ENCODE results near the gene ZNF337.

DNA sequence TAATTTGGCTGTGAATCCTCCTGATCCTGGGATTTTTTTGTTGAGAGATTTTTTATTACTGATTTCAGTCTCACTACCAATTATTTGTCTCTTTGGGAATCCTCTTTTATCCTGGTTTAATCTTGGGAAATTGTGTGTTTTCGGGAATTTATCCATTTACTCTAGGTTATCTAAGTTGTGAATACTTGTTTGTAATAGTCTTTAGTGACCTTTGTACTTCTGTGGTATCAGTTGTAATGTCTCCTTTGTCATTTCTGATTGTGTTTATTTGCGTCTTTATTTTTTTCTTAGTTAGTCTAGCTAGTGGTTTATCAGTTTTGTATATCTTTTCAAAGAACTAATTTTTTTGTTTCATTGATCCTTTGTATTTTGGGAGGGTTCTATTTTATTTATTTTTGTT is 27.3 kb upstream of the ZNF337 start:
- TF ChIP-seq, protein P1, sequence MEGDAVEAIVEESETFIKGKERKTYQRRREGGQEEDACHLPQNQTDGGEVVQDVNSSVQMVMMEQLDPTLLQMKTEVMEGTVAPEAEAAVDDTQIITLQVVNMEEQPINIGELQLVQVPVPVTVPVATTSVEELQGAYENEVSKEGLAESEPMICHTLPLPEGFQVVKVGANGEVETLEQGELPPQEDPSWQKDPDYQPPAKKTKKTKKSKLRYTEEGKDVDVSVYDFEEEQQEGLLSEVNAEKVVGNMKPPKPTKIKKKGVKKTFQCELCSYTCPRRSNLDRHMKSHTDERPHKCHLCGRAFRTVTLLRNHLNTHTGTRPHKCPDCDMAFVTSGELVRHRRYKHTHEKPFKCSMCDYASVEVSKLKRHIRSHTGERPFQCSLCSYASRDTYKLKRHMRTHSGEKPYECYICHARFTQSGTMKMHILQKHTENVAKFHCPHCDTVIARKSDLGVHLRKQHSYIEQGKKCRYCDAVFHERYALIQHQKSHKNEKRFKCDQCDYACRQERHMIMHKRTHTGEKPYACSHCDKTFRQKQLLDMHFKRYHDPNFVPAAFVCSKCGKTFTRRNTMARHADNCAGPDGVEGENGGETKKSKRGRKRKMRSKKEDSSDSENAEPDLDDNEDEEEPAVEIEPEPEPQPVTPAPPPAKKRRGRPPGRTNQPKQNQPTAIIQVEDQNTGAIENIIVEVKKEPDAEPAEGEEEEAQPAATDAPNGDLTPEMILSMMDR (conservative IDR thresholded peaks at IDR 0.05 in 1 of 2, IDR thresholded peaks at IDR 0.05 in 1 of 2; ENCODE audit: extremely low read depth in 1 of 2, insufficient read depth in 1 of 2, low read depth in 1 of 2, low read length in 2 of 2): no peak
- TF ChIP-seq EZH2 (IDR thresholded peaks at IDR 0.05; ENCODE audit: borderline replicate concordance, low read length): no peak

Data from mammary epithelial cell (primary cell).